ENCODE data around the gene KLHL35. TPM values are rescaled to one million over a fixed set of nuclear protein-coding genes. Genes with fewer than 3 reads are reported as not detected.
A peak's percentile ranks its signal among the peaks of the same experiment; 100 is the strongest.
"Not testable (repeated sequence)": the region's sequence is repeated elsewhere in the genome, so short reads cannot be mapped to it uniquely, and the experiment has no call there.

Gene KLHL35
- total RNA-seq, 3 donors from 2014 or later, result 0.98 to 1.5 (median 1.3) TPM

DNA sequence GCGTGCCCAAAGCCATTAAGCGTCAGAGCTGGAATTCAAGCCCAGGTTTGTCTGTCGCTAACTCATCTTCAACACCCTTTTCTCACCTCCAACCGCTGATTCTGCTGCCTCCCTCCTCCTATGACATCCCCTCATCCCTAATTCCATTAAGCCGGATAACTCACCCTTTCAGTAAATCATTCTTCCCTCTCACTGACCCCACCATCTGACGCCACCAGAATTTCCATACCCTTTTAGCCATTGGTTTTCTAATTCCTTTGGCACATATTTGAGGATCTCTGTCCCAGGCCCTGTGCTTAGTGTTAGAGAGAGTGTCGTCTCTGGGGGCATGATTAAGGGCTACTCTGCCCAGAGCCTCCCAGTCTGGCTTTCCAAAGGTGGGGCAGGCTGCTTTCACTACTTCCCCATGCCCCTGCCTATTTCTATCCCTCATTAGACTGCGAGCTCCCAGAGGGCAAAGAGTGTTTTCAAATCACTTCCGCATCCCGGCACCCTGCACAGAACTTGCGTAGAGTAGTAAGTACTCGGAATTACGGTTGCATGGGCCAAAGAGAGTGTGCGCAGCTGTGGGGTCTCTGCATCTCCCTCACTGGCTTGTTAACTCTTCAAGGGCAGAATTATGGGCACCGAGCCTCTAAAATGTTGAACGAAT is 3.9 kb downstream of the KLHL35 start:
- H3K4me3 Mint-ChIP-seq, result peak overlapping the region; percentile 76
- H3K4me1 Mint-ChIP-seq (ENCODE audit: low read depth), result peaks cover 16% of the 10 kb centered on the region
- ATAC-seq (no peak), DNase-seq (no peak)
- H3K9me3 Mint-ChIP-seq, result no peaks in the 10 kb centered on the region
- H3K36me3 Mint-ChIP-seq (ENCODE audit: insufficient read depth), result no peaks in the 10 kb centered on the region
- H3K27me3 Mint-ChIP-seq (ENCODE audit: low read depth), result peaks cover 39% of the 10 kb centered on the region

- Mint-ChIP-seq H3K4me3 (peak overlapping the region; percentile 47), H3K27me3 (ENCODE audit: low read depth) (peaks cover 37% of the 10 kb centered on the region), H3K9me3 (no peaks in the 10 kb centered on the region), H3K36me3 (ENCODE audit: insufficient read depth) (no peaks in the 10 kb centered on the region), H3K4me1 (ENCODE audit: low read depth) (peaks cover 16% of the 10 kb centered on the region)
- ATAC-seq (peak; percentile 37 to 74), DNase-seq (peak; percentile 40)
Observed at GRCh38 chr11:75428281-75428724, 4.7 kb downstream of the KLHL35 start.

GRCh38 chr11:75427181-75427580 is 5.8 kb downstream of the KLHL35 start:
- no peaks in the 10 kb centered on the region for H3K36me3 Mint-ChIP-seq (ENCODE audit: insufficient read depth)

GRCh38 chr11:75426720-75427086 is 6.3 kb downstream of the KLHL35 start:
- Mint-ChIP-seq H3K9me3 (no peaks in the 10 kb centered on the region), H3K4me3 (no peak overlapping the region)
- ATAC-seq, result no peak

More at GRCh38 chr11:75427181-75427580, 5.8 kb downstream of the KLHL35 start:
- Mint-ChIP-seq H3K27me3 (ENCODE audit: low read depth) (peaks cover 28% of the 10 kb centered on the region), H3K4me3 (no peak overlapping the region), H3K9me3 (no peaks in the 10 kb centered on the region), H3K4me1 (ENCODE audit: low read depth) (peaks cover 16% of the 10 kb centered on the region)
- DNase-seq (no peak), ATAC-seq (no peak)

DNA sequence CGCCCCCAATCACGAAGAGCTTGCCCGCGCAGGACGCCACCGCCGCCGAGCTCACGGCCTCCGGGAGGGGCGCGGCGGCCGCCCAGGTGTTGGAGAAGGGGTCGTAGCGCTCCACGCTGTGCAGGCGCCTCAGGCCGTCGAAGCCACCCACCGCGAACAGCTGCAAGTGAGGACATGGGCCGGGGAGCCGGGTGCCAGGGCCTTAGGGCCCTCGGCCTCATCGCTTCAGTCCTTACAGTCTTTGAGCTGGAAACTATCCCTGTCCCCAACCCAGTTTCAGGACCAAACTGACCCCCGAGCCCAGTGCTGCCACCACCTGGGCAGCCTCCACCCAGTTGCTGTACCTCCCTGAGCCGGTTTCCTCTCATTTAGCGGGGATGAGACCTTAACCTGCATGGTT is 7.6 kb downstream of the KLHL35 start:
- no peaks in the 10 kb centered on the region for H3K36me3 Mint-ChIP-seq (ENCODE audit: insufficient read depth)
- H3K4me1 Mint-ChIP-seq (ENCODE audit: low read depth), result peaks cover 9% of the 10 kb centered on the region
- ATAC-seq (no peak), DNase-seq (no peak)
- no peak overlapping the region for H3K4me3 Mint-ChIP-seq
- H3K27me3 Mint-ChIP-seq (ENCODE audit: low read depth), result peaks cover 10% of the 10 kb centered on the region
- H3K9me3 Mint-ChIP-seq, result no peaks in the 10 kb centered on the region

More at GRCh38 chr11:75426720-75427086, 6.3 kb downstream of the KLHL35 start:
- DNase-seq, result no peak
- Mint-ChIP-seq H3K36me3 (ENCODE audit: insufficient read depth) (no peaks in the 10 kb centered on the region), H3K4me1 (ENCODE audit: low read depth) (peaks cover 16% of the 10 kb centered on the region), H3K27me3 (ENCODE audit: low read depth) (peaks cover 23% of the 10 kb centered on the region)

GRCh38 chr11:75424396-75424795 is 8.6 kb downstream of the KLHL35 start:
- no peak overlapping the region for H3K4me3 Mint-ChIP-seq

GRCh38 chr11:75423721-75424120 is 9.3 kb downstream of the KLHL35 start:
- H3K4me1 Mint-ChIP-seq (ENCODE audit: low read depth), result peaks cover 1% of the 10 kb centered on the region
- no peaks in the 10 kb centered on the region for H3K36me3 Mint-ChIP-seq (ENCODE audit: insufficient read depth)
- no peak for ATAC-seq
- DNase-seq, result no peak
- H3K4me3 Mint-ChIP-seq, result no peak overlapping the region
- H3K27me3 Mint-ChIP-seq (ENCODE audit: low read depth), result peaks cover 3% of the 10 kb centered on the region
- H3K9me3 Mint-ChIP-seq, result no peaks in the 10 kb centered on the region

More at GRCh38 chr11:75424396-75424795, 8.6 kb downstream of the KLHL35 start:
- no peak for ATAC-seq
- H3K9me3 Mint-ChIP-seq, result no peaks in the 10 kb centered on the region
- H3K4me1 Mint-ChIP-seq (ENCODE audit: low read depth), result peaks cover 8% of the 10 kb centered on the region
- DNase-seq, result no peak
- peaks cover 9% of the 10 kb centered on the region for H3K27me3 Mint-ChIP-seq (ENCODE audit: low read depth)
- H3K36me3 Mint-ChIP-seq (ENCODE audit: insufficient read depth), result no peaks in the 10 kb centered on the region

DNA sequence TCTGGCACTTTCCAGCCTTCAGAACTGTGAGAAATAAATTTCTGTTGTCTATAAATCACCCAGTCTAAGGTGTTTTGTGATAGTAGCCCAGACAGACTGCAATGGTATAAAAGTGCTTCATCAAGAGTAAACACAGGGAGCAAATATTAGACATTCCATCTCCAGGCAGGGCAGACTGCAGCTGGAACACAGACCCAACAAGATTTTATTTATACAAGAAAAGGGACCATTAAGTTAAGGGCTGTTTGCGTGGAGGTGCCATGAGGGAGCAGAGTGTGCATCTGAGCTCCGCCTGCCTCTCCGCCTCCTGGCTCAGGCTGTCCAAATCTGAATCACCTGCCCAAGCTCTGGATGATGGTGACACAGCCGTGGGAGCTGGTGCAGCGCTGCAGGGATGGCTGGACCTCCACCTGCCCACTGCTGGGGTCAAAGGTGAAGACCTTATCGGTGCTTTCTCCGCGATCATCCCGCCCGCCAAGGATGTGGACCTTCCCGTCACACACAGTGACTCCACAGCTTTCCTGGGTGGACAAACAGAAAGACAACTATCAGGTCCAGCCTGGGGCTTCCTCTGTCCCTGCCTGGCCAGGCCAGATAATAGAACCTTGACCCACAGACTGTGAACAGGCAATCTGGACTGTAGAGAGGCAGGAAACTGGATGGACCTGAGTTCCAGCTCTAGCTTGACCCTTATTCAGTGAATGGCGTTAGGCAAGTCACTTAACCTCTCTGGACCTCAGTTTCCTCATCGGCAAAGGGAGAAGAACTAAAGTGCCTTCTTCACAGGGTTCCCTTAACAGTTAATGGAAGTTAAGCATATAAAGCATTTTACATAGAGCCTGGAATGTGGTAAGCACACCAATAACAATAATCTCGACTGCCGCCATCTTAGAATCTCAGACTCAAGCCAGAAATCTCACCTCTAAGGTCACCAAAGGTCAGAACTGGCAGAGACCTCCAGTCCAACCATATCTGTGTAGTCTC is 10.5 kb downstream of the KLHL35 start:
- Mint-ChIP-seq H3K27me3 (ENCODE audit: low read depth) (no peaks in the 10 kb centered on the region), H3K36me3 (ENCODE audit: insufficient read depth) (no peaks in the 10 kb centered on the region), H3K4me3 (no peak overlapping the region), H3K4me1 (ENCODE audit: low read depth) (no peaks in the 10 kb centered on the region), H3K9me3 (no peaks in the 10 kb centered on the region)
- no peak for DNase-seq
- no peak for ATAC-seq

- no peak for DNase-seq
- Mint-ChIP-seq H3K9me3 (no peaks in the 10 kb centered on the region), H3K36me3 (ENCODE audit: insufficient read depth) (peaks cover 1% of the 10 kb centered on the region), H3K4me3 (no peak overlapping the region), H3K27me3 (ENCODE audit: low read depth) (no peaks in the 10 kb centered on the region), H3K4me1 (ENCODE audit: low read depth) (no peaks in the 10 kb centered on the region)
- no peak for ATAC-seq
Observed at GRCh38 chr11:75421902-75422247, 11.1 kb downstream of the KLHL35 start.

DNA sequence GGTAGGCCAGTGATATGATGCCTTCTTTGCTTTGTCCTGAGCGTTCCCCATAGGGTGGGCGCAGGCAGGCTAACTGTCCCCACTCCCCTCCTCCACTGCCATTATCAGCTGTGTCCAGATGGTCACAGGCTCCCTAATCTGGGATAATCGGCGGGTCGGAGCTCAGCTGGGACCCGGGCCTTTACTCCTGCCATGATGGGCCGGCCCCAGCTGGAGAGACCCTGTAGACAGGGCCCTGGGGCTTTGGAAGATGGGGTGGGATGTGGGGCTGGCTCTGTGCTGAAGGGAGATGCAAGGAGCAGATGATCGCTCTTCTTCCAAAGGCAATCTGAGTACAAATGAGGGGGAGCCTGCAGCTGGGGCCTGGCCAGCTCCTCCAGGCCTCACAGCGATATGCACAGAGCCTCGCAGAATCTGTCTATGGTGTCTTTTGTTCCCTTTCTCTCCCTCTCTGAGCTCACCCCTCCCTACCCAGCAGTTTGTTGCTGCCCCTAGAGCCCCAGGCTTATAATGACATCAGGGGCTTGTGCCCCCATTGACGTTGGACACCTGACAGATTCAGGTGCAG is 11.9 kb downstream of the KLHL35 start:
- no peaks in the 10 kb centered on the region for H3K27me3 Mint-ChIP-seq (ENCODE audit: low read depth)
- ATAC-seq (peak in 1 of 2 donors; percentile 27), DNase-seq (no peak)
- no peak overlapping the region for H3K4me3 Mint-ChIP-seq
- H3K36me3 Mint-ChIP-seq (ENCODE audit: insufficient read depth), result peaks cover 3% of the 10 kb centered on the region
- H3K9me3 Mint-ChIP-seq, result no peaks in the 10 kb centered on the region
- H3K4me1 Mint-ChIP-seq (ENCODE audit: low read depth), result no peaks in the 10 kb centered on the region

GRCh38 chr11:75420224-75421034 is 12.6 kb downstream of the KLHL35 start:
- ATAC-seq, result no peak
- H3K4me3 Mint-ChIP-seq, result no peak overlapping the region
- DNase-seq, result no peak
- H3K27me3 Mint-ChIP-seq (ENCODE audit: low read depth), result no peaks in the 10 kb centered on the region
- no peaks in the 10 kb centered on the region for H3K4me1 Mint-ChIP-seq (ENCODE audit: low read depth)
- H3K36me3 Mint-ChIP-seq (ENCODE audit: insufficient read depth), result peaks cover 3% of the 10 kb centered on the region
- H3K9me3 Mint-ChIP-seq, result no peaks in the 10 kb centered on the region

GRCh38 chr11:75413864-75414263 is 19.1 kb downstream of the KLHL35 start:
- H3K27me3 Mint-ChIP-seq (ENCODE audit: low read depth), result no peaks in the 10 kb centered on the region
- no peaks in the 10 kb centered on the region for H3K9me3 Mint-ChIP-seq
- H3K4me3 Mint-ChIP-seq, result no peak overlapping the region
- DNase-seq (no peak), ATAC-seq (no peak)
- peaks cover 7% of the 10 kb centered on the region for H3K36me3 Mint-ChIP-seq (ENCODE audit: insufficient read depth)
- H3K4me1 Mint-ChIP-seq (ENCODE audit: low read depth), result no peaks in the 10 kb centered on the region

GRCh38 chr11:75413146-75413545 is 19.9 kb downstream of the KLHL35 start:
- H3K27me3 Mint-ChIP-seq (ENCODE audit: low read depth), result not testable (repeated sequence)

DNA sequence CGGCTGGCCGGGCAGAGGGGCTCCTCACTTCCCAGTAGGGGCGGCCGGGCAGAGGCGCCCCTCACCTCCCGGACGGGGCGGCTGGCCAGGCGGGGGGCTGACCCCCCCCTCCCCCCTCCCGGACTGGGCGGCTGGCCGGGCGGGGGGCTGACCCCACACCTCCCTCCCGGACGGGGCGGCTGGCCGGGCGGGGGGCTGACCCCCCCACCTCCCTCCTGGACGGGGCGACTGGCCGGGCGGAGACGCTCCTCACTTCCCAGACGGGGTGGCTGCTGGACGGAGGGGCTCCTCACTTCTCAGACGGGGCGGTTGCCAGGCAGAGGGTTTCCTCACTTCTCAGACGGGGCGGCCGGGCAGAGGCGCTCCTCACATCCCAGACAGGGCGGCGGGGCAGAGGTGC is 23.0 kb downstream of the KLHL35 start:
- H3K27me3 Mint-ChIP-seq (ENCODE audit: low read depth); DNase-seq; ATAC-seq; H3K9me3 Mint-ChIP-seq; H3K4me3 Mint-ChIP-seq; H3K4me1 Mint-ChIP-seq (ENCODE audit: low read depth): not testable (repeated sequence)
- H3K36me3 Mint-ChIP-seq (ENCODE audit: insufficient read depth), result peaks cover 17% of the 10 kb centered on the region

More at GRCh38 chr11:75413146-75413545, 19.9 kb downstream of the KLHL35 start:
- not testable (repeated sequence) for H3K4me1 Mint-ChIP-seq (ENCODE audit: low read depth); ATAC-seq; H3K4me3 Mint-ChIP-seq; H3K36me3 Mint-ChIP-seq (ENCODE audit: insufficient read depth); H3K9me3 Mint-ChIP-seq; DNase-seq
